Activated CD4-positive, alpha-beta T cell treated with anti-CD3 and anti-CD28 coated beads, Interleukin-2, amount 10 ng/mL, durations not matched to agents 24 days and 14 days (primary cell): ENCODE results near the gene NDUFAB1. TPM values are rescaled to one million over a fixed set of nuclear protein-coding genes. Genes with fewer than 3 reads are reported as not detected.

Experiments
- DNase-seq: peaks from one replicate; pipeline ENCODE4 v3.0.0; 2022
- H3K27ac Mint-ChIP-seq: one replicate; pipeline ENCODE4 v1.8.0; 2022; ENCODE audit warnings: mild to moderate bottlenecking, mixed read lengths
- H3K27me3 Mint-ChIP-seq: one replicate; pipeline ENCODE4 v1.8.0; 2022; ENCODE audit warnings: mixed read lengths
- H3K36me3 Mint-ChIP-seq: one replicate; pipeline ENCODE4 v1.8.0; 2022; ENCODE audit warnings: low read depth, mild to moderate bottlenecking, mixed read lengths
- H3K4me1 Mint-ChIP-seq: one replicate; pipeline ENCODE4 v1.8.0; 2021; ENCODE audit warnings: mixed read lengths
- H3K4me3 Mint-ChIP-seq: one replicate; pipeline ENCODE4 v1.8.0; 2022; ENCODE audit warnings: mild to moderate bottlenecking, moderate library complexity, mixed read lengths
- H3K9me3 Mint-ChIP-seq: one replicate; pipeline ENCODE4 v1.8.0; 2021; ENCODE audit warnings: mixed read lengths
- intact Hi-C: fragments of 100-400 bp; cut with micrococcal nuclease; formaldehyde crosslinking; loops from one replicate; pipeline ENCODE4 v1.15.1; 2023
- total RNA-seq: library from RNA; stranded (reverse); gene quantifications from 2 replicates; pipeline ENCODE4 v1.2.3, GENCODE V29; 2022

NDUFAB1 gene
- total RNA-seq, 1 donor from 2014 or later = 161 TPM

GRCh38 chr16:23577493-23577892 lies 18.6 kb downstream of the NDUFAB1 start:
- no peaks in the 10 kb centered on the region for H3K4me1 Mint-ChIP-seq
- H3K36me3 Mint-ChIP-seq = peaks cover 30% of the 10 kb centered on the region
- intact Hi-C loops = no loop called here
- no peaks in the 10 kb centered on the region for H3K27me3 Mint-ChIP-seq
- no peaks in the 10 kb centered on the region for H3K9me3 Mint-ChIP-seq
- no peak overlapping the region for H3K27ac Mint-ChIP-seq
- no peak for DNase-seq
- H3K4me3 Mint-ChIP-seq = no peak overlapping the region

- no peaks in the 10 kb centered on the region for H3K27me3 Mint-ChIP-seq
- DNase-seq = no peak
- no peak overlapping the region for H3K27ac Mint-ChIP-seq
- no peaks in the 10 kb centered on the region for H3K4me1 Mint-ChIP-seq
- intact Hi-C loops = no loop called here
- H3K36me3 Mint-ChIP-seq = peaks cover 28% of the 10 kb centered on the region
- no peaks in the 10 kb centered on the region for H3K9me3 Mint-ChIP-seq
- H3K4me3 Mint-ChIP-seq = no peak overlapping the region
Measured at GRCh38 chr16:23575834-23576233, 20.3 kb downstream of the NDUFAB1 start.

DNA sequence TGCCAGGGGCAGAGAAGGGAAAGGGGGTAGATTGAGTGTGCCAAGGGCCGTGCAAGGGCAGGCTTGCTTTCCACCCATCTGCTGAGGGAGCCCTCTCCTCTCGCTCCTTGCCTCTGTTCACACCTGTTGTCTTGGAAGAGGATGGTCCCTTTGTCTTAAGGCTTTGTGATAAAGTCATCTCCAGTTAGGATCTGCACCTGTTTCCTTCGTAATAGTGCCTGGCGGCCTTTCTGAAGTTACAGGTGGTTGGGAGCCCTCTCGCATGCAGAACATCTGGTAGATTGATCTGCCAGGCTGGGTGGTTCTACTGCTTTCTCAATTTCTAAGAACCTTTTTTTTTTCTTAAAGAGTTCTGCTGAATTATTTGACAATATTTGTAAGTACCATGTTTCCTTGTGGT lies 22.3 kb downstream of the NDUFAB1 start:
- H3K36me3 Mint-ChIP-seq = peaks cover 24% of the 10 kb centered on the region
- no peak overlapping the region for H3K27ac Mint-ChIP-seq
- no peaks in the 10 kb centered on the region for H3K9me3 Mint-ChIP-seq
- DNase-seq = no peak
- no peak overlapping the region for H3K4me3 Mint-ChIP-seq
- H3K4me1 Mint-ChIP-seq = no peaks in the 10 kb centered on the region
- intact Hi-C loops = no loop called here
- no peaks in the 10 kb centered on the region for H3K27me3 Mint-ChIP-seq

- no peak overlapping the region for H3K4me3 Mint-ChIP-seq
- H3K36me3 Mint-ChIP-seq = peaks cover 27% of the 10 kb centered on the region
- no peak for DNase-seq
Measured at GRCh38 chr16:23572394-23572793, 23.7 kb downstream of the NDUFAB1 start.

GRCh38 chr16:23571895-23572294 lies 24.2 kb downstream of the NDUFAB1 start:
- H3K27me3 Mint-ChIP-seq = no peaks in the 10 kb centered on the region
- H3K27ac Mint-ChIP-seq = no peak overlapping the region
- no peaks in the 10 kb centered on the region for H3K9me3 Mint-ChIP-seq
- DNase-seq = no peak
- no peak overlapping the region for H3K4me3 Mint-ChIP-seq
- H3K36me3 Mint-ChIP-seq = peaks cover 32% of the 10 kb centered on the region
- intact Hi-C loops = no loop called here
- H3K4me1 Mint-ChIP-seq = no peaks in the 10 kb centered on the region

More at GRCh38 chr16:23572394-23572793, 23.7 kb downstream of the NDUFAB1 start:
- Mint-ChIP-seq H3K27ac (no peak overlapping the region), H3K27me3 (no peaks in the 10 kb centered on the region), H3K9me3 (no peaks in the 10 kb centered on the region), H3K4me1 (no peaks in the 10 kb centered on the region)
- intact Hi-C loops = no loop called here

DNA sequence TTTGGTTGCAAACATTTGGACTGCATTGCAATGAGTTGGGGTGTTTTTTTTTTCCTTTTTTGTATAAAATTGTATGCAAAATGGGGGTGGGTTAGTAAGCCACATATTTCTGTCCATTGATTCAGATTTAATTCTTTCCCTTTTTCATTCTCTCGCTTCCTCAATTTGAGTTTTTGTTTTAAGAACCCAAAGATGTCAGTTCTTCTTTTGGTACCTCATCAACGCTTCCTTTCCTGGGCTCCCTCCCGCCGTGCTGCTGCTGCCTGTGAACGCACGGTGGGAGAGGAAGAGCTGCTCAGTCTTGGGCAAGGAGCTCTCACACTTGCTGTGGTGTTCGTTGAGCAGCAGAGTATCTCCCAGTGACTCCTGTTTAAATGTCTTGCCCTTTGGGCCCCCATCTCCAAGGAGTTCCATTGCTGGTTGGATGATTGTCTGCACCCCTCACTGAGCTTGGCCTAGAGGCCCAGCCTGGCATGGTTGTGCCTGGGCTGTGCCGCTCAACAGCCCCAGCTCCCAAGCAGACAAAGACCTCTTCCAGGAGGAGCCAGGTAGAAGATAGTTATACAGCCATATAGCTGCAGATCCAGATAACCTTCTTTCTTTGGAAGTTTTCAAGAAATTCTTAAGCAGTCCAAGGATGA lies 25.0 kb downstream of the NDUFAB1 start:
- Mint-ChIP-seq H3K36me3 (peaks cover 37% of the 10 kb centered on the region), H3K27me3 (no peaks in the 10 kb centered on the region)
- intact Hi-C loops = no loop called here

GRCh38 chr16:23567602-23568001 lies 28.5 kb downstream of the NDUFAB1 start:
- Mint-ChIP-seq H3K27ac (no peak overlapping the region), H3K4me3 (no peak overlapping the region), H3K36me3 (peaks cover 62% of the 10 kb centered on the region), H3K4me1 (no peaks in the 10 kb centered on the region), H3K27me3 (no peaks in the 10 kb centered on the region), H3K9me3 (no peaks in the 10 kb centered on the region)
- DNase-seq = no peak
- intact Hi-C loops = no loop called here

More for the DNA sequence above, 25.0 kb downstream of the NDUFAB1 start:
- no peak overlapping the region for H3K27ac Mint-ChIP-seq
- H3K9me3 Mint-ChIP-seq = no peaks in the 10 kb centered on the region
- no peaks in the 10 kb centered on the region for H3K4me1 Mint-ChIP-seq
- H3K4me3 Mint-ChIP-seq = no peak overlapping the region
- no peak for DNase-seq

DNA sequence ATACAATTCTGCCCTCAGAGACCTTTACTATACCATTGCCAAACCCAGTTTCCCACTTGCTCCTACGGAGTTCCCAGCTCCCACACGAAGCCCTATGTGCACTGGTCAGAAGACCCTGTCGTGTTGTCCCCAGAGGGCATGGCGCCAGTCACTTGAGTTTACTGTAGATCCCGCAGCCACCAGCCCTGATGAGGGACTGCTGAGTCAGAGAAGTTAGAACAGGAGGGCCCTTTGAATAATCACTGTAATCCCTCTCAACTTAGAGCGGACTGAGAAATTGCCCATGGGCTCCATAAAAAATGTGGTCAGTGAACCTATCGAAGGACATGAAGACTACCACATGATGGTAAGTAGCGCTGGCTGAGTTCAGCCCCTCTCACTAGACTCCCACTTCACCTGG lies 29.4 kb downstream of the NDUFAB1 start:
- intact Hi-C loops = no loop called here
- no peak for DNase-seq
- Mint-ChIP-seq H3K4me1 (no peaks in the 10 kb centered on the region), H3K27ac (no peak overlapping the region), H3K4me3 (no peak overlapping the region), H3K9me3 (no peaks in the 10 kb centered on the region), H3K36me3 (peaks cover 67% of the 10 kb centered on the region), H3K27me3 (no peaks in the 10 kb centered on the region)

DNA sequence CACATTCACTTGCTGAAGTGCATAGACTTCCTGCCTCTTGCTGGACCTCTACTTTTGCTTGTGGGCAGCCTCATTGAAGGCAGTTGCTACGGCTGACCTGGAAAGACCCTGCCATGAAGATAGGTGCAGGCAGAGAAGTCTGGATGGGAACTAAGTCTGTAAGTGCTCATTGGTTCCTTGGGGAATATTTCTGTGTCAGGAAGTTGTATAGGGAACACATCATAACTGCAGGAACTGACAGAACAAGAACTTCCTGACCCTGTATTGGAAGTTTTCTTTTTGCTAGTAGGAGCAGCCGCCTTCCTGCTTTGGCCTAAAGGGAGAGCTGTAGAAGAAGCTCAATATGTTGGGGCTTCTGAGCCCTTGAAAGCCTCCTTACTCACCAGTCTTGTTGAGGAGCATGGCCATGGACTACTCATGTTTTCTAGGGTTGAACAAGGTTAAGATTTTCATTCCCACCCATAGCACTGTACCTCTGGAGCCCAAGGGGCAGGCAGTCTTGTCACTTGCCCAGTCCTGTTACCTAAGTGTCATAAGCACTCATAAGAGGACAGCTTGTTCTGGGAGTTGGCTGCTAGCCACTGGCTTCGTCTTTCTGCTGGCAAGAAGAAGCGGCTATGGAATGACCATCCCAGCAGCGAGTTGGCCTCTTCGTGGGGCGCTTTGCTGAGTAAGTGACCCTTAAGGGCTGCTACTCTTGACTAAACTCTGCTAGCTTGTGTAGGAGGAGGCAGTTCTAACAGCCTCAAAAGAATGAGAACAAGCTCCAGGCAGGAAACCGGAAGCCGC lies 31.3 kb downstream of the NDUFAB1 start:
- H3K27me3 Mint-ChIP-seq = no peaks in the 10 kb centered on the region
- H3K9me3 Mint-ChIP-seq = no peaks in the 10 kb centered on the region
- peaks cover 68% of the 10 kb centered on the region for H3K36me3 Mint-ChIP-seq
- H3K4me1 Mint-ChIP-seq = peaks cover 7% of the 10 kb centered on the region
- no peak for DNase-seq
- H3K27ac Mint-ChIP-seq = no peak overlapping the region
- intact Hi-C loops = no loop called here
- H3K4me3 Mint-ChIP-seq = no peak overlapping the region

GRCh38 chr16:23563186-23563585 lies 32.9 kb downstream of the NDUFAB1 start:
- Mint-ChIP-seq H3K27ac (no peak overlapping the region), H3K36me3 (peaks cover 67% of the 10 kb centered on the region), H3K4me3 (no peak overlapping the region), H3K4me1 (peaks cover 20% of the 10 kb centered on the region), H3K27me3 (no peaks in the 10 kb centered on the region), H3K9me3 (no peaks in the 10 kb centered on the region)
- intact Hi-C loops = no loop called here
- no peak for DNase-seq

DNA sequence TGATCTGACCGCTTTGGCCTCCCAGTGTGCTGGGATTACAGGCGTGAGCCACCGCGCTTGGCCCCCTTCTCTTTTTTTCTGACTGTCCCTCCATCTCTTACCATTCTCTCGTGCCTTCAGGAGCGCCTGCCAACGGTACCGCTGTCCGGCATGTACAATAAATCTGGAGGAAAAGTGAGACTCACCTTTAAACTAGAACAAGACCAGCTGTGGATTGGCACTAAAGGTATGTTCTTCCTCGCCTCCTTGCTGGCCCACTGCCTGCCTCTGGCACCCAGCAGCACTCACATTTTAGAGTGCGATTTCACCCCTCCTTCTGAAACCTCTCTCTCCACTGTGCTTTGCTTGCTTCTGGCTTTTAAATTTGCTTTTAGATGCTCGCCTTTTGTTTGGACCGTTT lies 33.6 kb downstream of the NDUFAB1 start:
- intact Hi-C loops = no loop called here
- H3K4me3 Mint-ChIP-seq = no peak overlapping the region
- H3K27me3 Mint-ChIP-seq = no peaks in the 10 kb centered on the region
- no peaks in the 10 kb centered on the region for H3K9me3 Mint-ChIP-seq
- DNase-seq = no peak
- peaks cover 20% of the 10 kb centered on the region for H3K4me1 Mint-ChIP-seq
- H3K27ac Mint-ChIP-seq = no peak overlapping the region
- peaks cover 65% of the 10 kb centered on the region for H3K36me3 Mint-ChIP-seq

DNA sequence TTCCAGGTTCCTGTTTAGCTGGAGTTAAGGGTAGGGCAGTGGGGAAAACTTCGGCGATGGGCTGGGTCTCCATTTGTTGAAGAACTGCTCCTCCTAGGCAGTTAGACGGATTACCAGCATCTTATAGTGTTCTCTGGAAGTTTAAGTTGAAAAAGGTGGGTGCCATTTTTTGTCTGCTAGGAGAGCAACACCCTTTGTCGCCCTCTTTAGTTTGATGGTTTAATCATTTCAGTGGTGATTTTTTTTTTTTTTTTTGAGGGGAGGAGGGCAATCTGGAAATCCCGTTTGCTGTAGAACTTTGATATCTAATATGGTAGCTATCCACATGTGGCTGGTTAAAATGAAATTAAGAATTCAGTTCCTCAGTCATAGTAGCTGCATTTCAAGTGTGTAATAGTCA lies 34.5 kb downstream of the NDUFAB1 start:
- H3K27me3 Mint-ChIP-seq = no peaks in the 10 kb centered on the region
- H3K4me1 Mint-ChIP-seq = peaks cover 28% of the 10 kb centered on the region
- DNase-seq = no peak
- no peak overlapping the region for H3K27ac Mint-ChIP-seq
- H3K36me3 Mint-ChIP-seq = peaks cover 59% of the 10 kb centered on the region
- no peak overlapping the region for H3K4me3 Mint-ChIP-seq
- intact Hi-C loops = no loop called here
- H3K9me3 Mint-ChIP-seq = no peaks in the 10 kb centered on the region

- Mint-ChIP-seq H3K4me3 (peak overlapping the region; percentile 98), H3K27me3 (no peaks in the 10 kb centered on the region), H3K36me3 (peaks cover 38% of the 10 kb centered on the region), H3K9me3 (no peaks in the 10 kb centered on the region), H3K27ac (peak overlapping the region; percentile 96), H3K4me1 (peaks cover 34% of the 10 kb centered on the region)
- intact Hi-C loops = loop anchor here (1.0 to 5.0 kb wide), 8 partner anchors 38 to 984 kb away; partner anchors contain the start of genes DCTN5, GGA2, NDUFAB1 and PALB2
- DNase-seq = no peak
Measured at GRCh38 chr16:23557779-23558702, 38.1 kb downstream of the NDUFAB1 start.
